NCI-H1436 (cell line): Measurements from ENCODE around the gene GALNT5.
"Not testable (repeated sequence)": the region's sequence is repeated elsewhere in the genome, so short reads cannot be mapped to it uniquely, and the experiment has no call there.

Experiments
- DNase-seq: peaks from one replicate; lab custom pipeline; 2025; lab: John Stamatoyannopoulos, UW

Gene GALNT5

GRCh38 chr2:157251932-157252331 is 5.6 kb upstream of the GALNT5 start:
- no peak for DNase-seq

GRCh38 chr2:157252529-157252928 is 5.0 kb upstream of the GALNT5 start:
- DNase-seq = no peak

GRCh38 chr2:157254041-157254440 is 3.5 kb upstream of the GALNT5 start:
- DNase-seq = no peak

GRCh38 chr2:157255746-157256145 is 1.8 kb upstream of the GALNT5 start:
- no peak for DNase-seq

GRCh38 chr2:157256626-157257025 is 879 bp upstream of the GALNT5 start:
- no peak for DNase-seq

- DNase-seq = no peak
These were observed 1.2 kb downstream of the GALNT5 start for GRCh38 chr2:157258520-157259326.

- DNase-seq = no peak
These were observed 1.9 kb downstream of the GALNT5 start for GRCh38 chr2:157259386-157259785.

- no peak for DNase-seq
These were observed 2.5 kb downstream of the GALNT5 start for GRCh38 chr2:157259960-157260359.

- DNase-seq = no peak
These were observed 3.2 kb downstream of the GALNT5 start for GRCh38 chr2:157260533-157261198.

GRCh38 chr2:157261199-157261782 is 3.8 kb downstream of the GALNT5 start:
- DNase-seq = no peak

GRCh38 chr2:157262248-157262647 is 4.7 kb downstream of the GALNT5 start:
- no peak for DNase-seq

GRCh38 chr2:157264099-157264498 is 6.6 kb downstream of the GALNT5 start:
- DNase-seq = no peak

GRCh38 chr2:157265825-157266224 is 8.3 kb downstream of the GALNT5 start:
- DNase-seq = no peak

- DNase-seq = no peak
These were observed 10.0 kb downstream of the GALNT5 start for GRCh38 chr2:157267476-157267875.

GRCh38 chr2:157269060-157269459 is 11.6 kb downstream of the GALNT5 start:
- DNase-seq = no peak

- DNase-seq = no peak
These were observed 12.4 kb downstream of the GALNT5 start for GRCh38 chr2:157269922-157270321.

GRCh38 chr2:157271590-157272203 is 14.2 kb downstream of the GALNT5 start:
- no peak for DNase-seq

- DNase-seq = not testable (repeated sequence)
These were observed 21.8 kb downstream of the GALNT5 start for GRCh38 chr2:157279311-157279710.

GRCh38 chr2:157281316-157281715 is 23.8 kb downstream of the GALNT5 start:
- DNase-seq = no peak

- DNase-seq = no peak
These were observed 26.0 kb downstream of the GALNT5 start for GRCh38 chr2:157283468-157283867.

GRCh38 chr2:157287160-157287559 is 29.7 kb downstream of the GALNT5 start:
- DNase-seq = no peak

- no peak for DNase-seq
These were observed 33.0 kb downstream of the GALNT5 start for GRCh38 chr2:157290525-157290924.

- no peak for DNase-seq
These were observed 33.5 kb downstream of the GALNT5 start for GRCh38 chr2:157291018-157291417.
